Stimulated activated effector memory CD8-positive, alpha-beta T cell treated with anti-CD3 and anti-CD28 coated beads, Interleukin-12 subunit alpha, Interleukin-12 subunit beta, amount 100 ng/mL, for 72 hours (primary cell): Measurements from ENCODE around the gene GALNT15.

ENCODE experiments used
- ATAC-seq: fragments of 150-1000 bp; cut with Tn5 transposase; 2 replicates; pipeline ENCODE4 v1.10.0; 2021
- DNase-seq, 2 donors: peaks; one replicate each; pipeline ENCODE4 v3.0.0; 2021 to 2022; ENCODE audit warnings: low spot score in 2 of 2
- H3K27ac Mint-ChIP-seq: one replicate; pipeline ENCODE4 v1.8.0; 2022; ENCODE audit warnings: mild to moderate bottlenecking, mixed read lengths
- H3K36me3 Mint-ChIP-seq: one replicate; pipeline ENCODE4 v1.8.0; 2022; ENCODE audit warnings: mild to moderate bottlenecking, mixed read lengths
- H3K4me1 Mint-ChIP-seq: one replicate; pipeline ENCODE4 v1.8.0; 2022; ENCODE audit warnings: mixed read lengths
- H3K4me3 Mint-ChIP-seq: one replicate; pipeline ENCODE4 v1.8.0; 2022; ENCODE audit warnings: mild to moderate bottlenecking, mixed read lengths
- H3K9me3 Mint-ChIP-seq: one replicate; pipeline ENCODE4 v1.8.0; 2022; ENCODE audit warnings: mixed read lengths

The GALNT15 gene

DNA sequence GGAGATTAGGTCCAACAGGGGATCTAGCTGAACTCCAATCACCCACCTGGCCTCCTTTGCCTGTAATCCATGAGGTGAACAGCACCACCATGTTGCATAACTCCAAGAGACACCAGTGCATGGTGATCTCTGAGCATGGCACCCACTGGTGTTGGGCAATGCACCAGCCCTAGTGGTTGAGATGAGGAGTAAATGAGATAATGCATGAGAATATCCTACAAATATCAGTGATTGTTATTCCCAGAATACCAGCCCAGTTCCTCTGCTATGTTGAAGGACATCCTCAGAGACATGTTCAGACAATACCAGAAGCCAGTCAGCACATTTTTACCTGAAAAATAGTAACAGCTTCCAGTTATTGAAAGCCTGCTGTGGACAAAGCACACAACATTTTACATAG is 14.7 kb downstream of the GALNT15 start:
- H3K4me3 Mint-ChIP-seq = no peak overlapping the region
- DNase-seq = no peak
- ATAC-seq = no peak
- H3K36me3 Mint-ChIP-seq = no peaks in the 10 kb centered on the region
- H3K9me3 Mint-ChIP-seq = no peaks in the 10 kb centered on the region
- peaks cover 9% of the 10 kb centered on the region for H3K4me1 Mint-ChIP-seq
- H3K27ac Mint-ChIP-seq = no peak overlapping the region

DNA sequence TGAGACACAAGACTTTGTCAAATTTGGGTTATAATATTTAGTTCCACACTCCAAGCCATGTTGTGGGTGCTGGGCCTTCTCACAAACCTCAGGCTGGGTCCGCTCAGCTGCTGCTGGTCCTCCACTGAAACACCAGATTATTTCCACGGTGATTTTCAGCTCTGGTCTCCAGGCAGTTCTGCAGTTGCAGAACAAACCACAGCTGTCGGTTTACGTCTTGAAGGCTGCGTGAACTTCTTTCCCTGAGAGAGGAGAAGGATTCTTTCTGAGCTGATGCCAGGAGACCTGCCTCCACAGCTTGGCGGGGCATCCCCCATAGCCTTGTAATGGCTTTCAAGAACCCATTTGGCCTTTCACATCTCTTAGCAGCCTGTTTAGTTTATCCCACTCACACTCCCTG is 16.2 kb downstream of the GALNT15 start:
- ATAC-seq (no peak), DNase-seq (no peak)
- Mint-ChIP-seq H3K9me3 (no peaks in the 10 kb centered on the region), H3K36me3 (no peaks in the 10 kb centered on the region), H3K27ac (no peak overlapping the region), H3K4me3 (no peak overlapping the region), H3K4me1 (peaks cover 9% of the 10 kb centered on the region)

DNA sequence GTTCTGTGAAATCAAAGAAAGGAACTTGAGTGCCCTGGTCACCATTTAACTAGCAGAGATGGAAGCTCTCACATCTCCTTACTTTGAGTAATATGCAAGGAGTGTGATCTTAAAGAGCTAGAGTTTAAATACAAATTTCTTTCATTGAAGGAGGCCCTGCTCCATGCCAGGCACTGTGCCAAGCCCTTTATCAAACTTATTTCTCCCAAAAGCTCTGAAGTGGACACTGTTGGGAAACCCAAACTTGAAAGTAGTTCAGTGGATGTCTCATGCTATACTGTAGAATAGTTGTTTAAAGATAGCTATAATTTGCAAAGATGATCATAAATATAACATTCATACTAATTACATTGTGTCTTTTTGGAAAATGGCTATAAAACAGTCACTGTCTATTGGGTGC is 17.1 kb downstream of the GALNT15 start:
- ATAC-seq (no peak), DNase-seq (no peak)
- no peaks in the 10 kb centered on the region for H3K36me3 Mint-ChIP-seq
- H3K4me3 Mint-ChIP-seq = no peak overlapping the region
- H3K27ac Mint-ChIP-seq = no peak overlapping the region
- peaks cover 2% of the 10 kb centered on the region for H3K4me1 Mint-ChIP-seq
- H3K9me3 Mint-ChIP-seq = no peaks in the 10 kb centered on the region

DNA sequence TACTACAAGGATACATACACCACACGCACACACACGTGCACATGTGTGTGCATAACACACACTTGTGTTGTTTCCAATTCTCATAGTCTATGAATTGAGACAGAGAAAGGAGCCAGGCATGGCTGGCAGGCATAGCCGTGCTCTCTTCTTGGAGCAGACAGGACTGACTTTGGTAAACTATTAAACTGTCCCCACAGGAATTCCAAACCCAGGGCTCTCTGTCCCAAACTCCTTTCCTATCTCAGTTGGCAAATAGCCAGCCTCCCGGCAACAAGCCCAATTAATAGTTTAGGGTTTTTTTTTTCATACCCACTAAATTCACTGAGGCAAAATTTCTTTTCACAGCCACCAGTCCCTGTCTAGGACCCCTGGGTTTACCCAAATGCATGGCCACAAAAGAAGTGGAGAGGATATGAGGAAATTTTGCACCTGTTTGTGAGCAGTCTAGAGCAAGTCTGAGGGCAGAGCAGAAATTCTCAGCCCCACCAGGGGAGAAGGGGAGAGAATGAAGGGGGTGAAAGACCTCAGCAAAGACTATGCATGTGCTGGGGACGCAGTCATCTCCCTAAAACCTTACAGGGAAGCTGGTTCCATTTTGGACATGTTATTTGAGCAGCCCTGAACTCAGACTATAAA is 17.8 kb downstream of the GALNT15 start:
- H3K36me3 Mint-ChIP-seq = no peaks in the 10 kb centered on the region
- ATAC-seq (no peak), DNase-seq (no peak)
- H3K4me3 Mint-ChIP-seq = no peak overlapping the region
- no peaks in the 10 kb centered on the region for H3K4me1 Mint-ChIP-seq
- no peaks in the 10 kb centered on the region for H3K9me3 Mint-ChIP-seq
- no peak overlapping the region for H3K27ac Mint-ChIP-seq

DNA sequence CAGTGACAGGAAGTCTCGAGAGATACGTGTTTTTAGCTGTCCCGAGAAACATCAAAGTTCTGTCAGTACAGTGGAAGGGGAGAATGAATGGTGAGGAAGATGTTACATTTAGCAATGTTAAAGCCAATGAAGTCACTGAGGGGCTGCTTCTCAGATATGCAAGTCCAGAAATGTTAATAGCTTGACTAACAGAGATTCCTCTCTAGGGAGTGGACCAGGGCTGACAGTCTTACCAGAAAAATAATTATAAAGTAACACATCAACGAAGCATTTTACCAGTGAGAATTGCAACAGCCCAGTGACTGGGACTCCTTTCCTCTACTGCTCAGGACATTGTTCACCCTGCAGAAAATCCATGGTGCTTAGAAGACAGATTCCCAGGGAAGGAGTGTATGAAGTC is 23.9 kb downstream of the GALNT15 start:
- Mint-ChIP-seq H3K9me3 (no peaks in the 10 kb centered on the region), H3K4me1 (peaks cover 26% of the 10 kb centered on the region), H3K4me3 (no peak overlapping the region), H3K36me3 (no peaks in the 10 kb centered on the region), H3K27ac (no peak overlapping the region)
- no peak for ATAC-seq
- DNase-seq = no peak

- peaks cover 35% of the 10 kb centered on the region for H3K4me1 Mint-ChIP-seq
- no peaks in the 10 kb centered on the region for H3K36me3 Mint-ChIP-seq
- DNase-seq (no peak), ATAC-seq (peak; percentile 35)
- H3K27ac Mint-ChIP-seq = no peak overlapping the region
- no peak overlapping the region for H3K4me3 Mint-ChIP-seq
- no peaks in the 10 kb centered on the region for H3K9me3 Mint-ChIP-seq
Measured at GRCh38 chr3:16199769-16200168, 25.3 kb downstream of the GALNT15 start.

DNA sequence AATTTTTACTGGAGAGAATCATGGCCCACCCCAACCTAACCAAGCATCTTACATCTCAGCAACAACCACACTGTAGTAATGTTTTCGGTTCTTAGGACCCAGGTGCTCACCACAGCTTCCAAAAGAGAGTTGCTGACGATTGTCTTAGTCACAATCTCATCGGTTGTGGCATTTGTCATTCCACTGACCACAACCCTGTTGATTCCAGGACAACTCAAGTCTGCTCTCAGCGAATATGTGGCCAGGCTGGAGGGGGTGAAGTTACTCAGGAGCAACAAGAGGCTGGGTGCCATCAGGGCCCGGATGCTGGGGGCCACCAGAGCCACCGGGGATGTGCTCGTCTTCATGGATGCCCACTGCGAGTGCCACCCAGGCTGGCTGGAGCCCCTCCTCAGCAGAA is 25.9 kb downstream of the GALNT15 start:
- DNase-seq (no peak), ATAC-seq (peak; percentile 85)
- Mint-ChIP-seq H3K9me3 (no peaks in the 10 kb centered on the region), H3K36me3 (no peaks in the 10 kb centered on the region), H3K27ac (no peak overlapping the region), H3K4me1 (peaks cover 41% of the 10 kb centered on the region), H3K4me3 (no peak overlapping the region)

DNA sequence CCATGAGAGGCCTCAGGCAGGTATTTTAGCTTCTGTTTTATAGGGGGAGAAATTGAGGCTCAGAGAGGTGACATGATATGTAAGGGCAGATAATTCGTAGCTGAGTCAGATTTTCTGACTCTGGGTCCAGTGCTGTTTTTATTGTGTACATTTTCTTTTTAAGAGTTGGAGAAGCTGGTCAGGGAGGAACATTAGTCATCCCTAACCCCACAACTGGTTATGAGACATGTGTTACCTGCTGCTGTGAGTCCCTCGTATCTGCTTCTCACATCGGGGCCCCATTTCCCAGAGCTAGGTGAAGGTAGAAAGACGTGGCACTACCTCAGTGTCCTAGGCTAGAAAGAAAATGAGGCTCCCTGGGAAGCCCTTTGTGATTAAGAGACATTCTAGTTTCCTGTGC is 28.6 kb downstream of the GALNT15 start:
- no peaks in the 10 kb centered on the region for H3K9me3 Mint-ChIP-seq
- H3K4me1 Mint-ChIP-seq = peaks cover 47% of the 10 kb centered on the region
- H3K27ac Mint-ChIP-seq = peak overlapping the region; percentile 75
- no peak for DNase-seq
- peak overlapping the region; percentile 12 for H3K4me3 Mint-ChIP-seq
- no peaks in the 10 kb centered on the region for H3K36me3 Mint-ChIP-seq
- ATAC-seq = peak; percentile 81

DNA sequence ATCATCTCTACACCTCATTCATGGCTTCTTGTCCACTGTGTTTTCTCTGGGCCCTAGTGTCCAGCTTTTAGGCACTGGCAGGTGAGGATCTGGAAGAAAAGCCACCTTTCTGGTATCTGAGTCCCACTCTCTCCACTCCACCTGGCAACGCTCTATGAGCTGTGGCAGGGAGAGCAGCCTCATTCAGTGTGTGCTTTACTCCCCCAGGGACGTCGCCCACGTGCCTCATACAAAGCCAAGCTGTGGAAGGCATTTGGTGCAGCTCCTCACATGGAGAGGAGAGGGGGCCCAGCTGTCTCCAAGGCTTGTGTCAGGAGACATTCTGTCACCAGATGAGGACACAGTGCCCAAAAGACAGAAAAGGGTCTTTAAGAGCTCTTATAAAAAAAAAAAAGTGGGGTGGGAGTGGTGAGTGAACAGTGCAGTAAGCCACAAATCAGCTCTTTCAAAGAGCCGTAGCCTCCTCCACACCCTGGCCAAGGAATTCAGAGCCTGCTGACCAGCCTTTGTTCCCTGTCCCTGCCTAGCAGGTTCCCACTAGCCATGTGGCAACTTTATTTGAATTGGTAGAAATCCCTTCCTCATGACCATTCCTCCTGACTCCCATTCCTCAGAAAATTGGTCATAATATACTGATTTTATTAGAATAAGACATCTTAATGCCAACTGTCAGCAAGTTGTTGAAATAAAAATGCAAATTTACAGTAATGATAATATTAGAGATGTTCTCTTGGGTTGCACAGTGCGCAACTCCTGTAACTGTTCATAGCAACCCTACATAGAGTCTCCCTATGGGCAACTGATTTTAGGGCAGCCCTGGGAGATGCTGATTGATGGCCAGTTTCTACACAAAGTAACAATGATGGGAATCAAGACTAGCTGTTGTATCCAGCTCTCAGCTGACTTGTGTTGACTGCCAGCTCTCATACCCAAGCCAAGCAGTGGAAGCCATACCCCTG is 29.5 kb downstream of the GALNT15 start:
- H3K4me3 Mint-ChIP-seq = peak overlapping the region; percentile 12
- no peak for ATAC-seq
- no peaks in the 10 kb centered on the region for H3K9me3 Mint-ChIP-seq
- peaks cover 47% of the 10 kb centered on the region for H3K4me1 Mint-ChIP-seq
- no peaks in the 10 kb centered on the region for H3K36me3 Mint-ChIP-seq
- no peak for DNase-seq
- peak overlapping the region; percentile 75 for H3K27ac Mint-ChIP-seq

DNA sequence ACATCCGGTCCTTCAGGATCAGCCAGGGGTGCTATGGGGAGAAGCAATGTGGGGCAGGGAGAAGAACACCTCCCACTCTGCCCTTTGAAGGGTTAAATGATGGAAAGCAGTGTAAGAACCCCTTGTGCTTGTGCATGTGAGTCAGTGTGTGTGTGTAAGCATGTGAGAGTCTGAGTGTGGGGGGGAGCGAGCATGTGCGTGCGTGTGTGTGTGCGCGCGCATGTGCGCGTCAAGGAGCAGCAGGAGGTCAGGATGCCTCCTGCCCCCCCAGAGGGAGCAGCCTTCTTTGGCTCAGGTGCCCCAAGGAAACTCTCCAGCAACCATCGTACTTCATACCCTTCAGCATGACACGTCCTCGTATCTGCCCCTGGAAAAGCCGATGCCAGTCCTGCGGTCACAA is 30.3 kb downstream of the GALNT15 start:
- peaks cover 40% of the 10 kb centered on the region for H3K4me1 Mint-ChIP-seq
- no peak for DNase-seq
- no peak overlapping the region for H3K4me3 Mint-ChIP-seq
- H3K27ac Mint-ChIP-seq = no peak overlapping the region
- no peak for ATAC-seq
- no peaks in the 10 kb centered on the region for H3K9me3 Mint-ChIP-seq
- no peaks in the 10 kb centered on the region for H3K36me3 Mint-ChIP-seq

DNA sequence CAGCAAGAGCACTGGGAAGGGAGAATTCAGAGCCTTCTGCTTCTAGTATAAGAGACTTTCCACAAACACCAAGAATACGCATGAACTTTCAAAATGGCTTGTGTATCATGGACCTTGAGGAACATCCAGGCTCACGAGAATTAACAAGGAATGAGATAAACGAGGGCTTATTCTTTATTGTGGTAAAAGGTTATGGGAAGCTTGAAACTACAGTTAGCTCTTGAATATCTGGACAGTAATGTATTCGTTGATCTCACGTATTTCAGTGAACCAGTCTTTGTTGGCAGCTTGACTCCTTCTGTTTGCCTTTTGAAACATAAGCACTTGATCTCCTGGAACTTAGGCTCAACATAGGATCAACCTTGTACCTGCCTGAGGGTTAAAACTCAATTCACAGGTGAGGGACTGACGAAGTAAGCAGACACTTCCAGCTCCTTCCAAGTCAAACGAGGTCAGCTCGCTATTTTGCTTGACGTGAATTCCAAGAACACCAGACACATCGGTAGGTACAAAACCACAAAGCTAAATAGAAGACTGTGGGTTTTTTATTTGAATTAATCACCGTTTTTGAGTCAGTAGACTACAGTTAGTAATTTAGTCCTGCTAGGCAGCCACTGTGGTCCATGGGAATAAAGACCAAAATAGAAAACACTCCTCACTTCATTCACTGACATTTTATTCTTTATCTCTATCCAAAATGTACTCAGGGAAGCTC is 30.8 kb downstream of the GALNT15 start:
- Mint-ChIP-seq H3K9me3 (no peaks in the 10 kb centered on the region), H3K4me1 (peaks cover 35% of the 10 kb centered on the region), H3K27ac (peak overlapping the region; percentile 30), H3K4me3 (no peak overlapping the region), H3K36me3 (no peaks in the 10 kb centered on the region)
- DNase-seq (no peak), ATAC-seq (peak; percentile 78)

DNA sequence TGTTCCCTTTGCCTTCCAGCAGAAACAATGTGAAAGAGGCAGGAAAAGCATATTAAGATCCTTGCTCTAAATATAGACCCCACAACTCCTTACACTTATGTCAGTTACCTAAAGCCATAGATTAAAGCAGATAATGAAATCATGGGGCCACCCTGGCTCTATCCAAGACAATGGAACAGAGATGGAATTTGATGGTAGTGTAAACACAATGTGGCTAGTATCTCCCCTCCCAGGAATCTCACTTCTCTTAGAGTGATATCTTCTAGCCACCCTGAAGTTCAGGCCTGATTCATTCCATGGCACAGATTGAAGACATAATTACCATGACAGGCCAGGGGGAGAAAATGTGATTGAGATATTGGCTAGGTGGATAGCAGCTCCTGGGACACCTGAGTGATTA is 32.6 kb downstream of the GALNT15 start:
- DNase-seq (no peak), ATAC-seq (no peak)
- peaks cover 39% of the 10 kb centered on the region for H3K4me1 Mint-ChIP-seq
- H3K36me3 Mint-ChIP-seq = no peaks in the 10 kb centered on the region
- H3K4me3 Mint-ChIP-seq = no peak overlapping the region
- H3K27ac Mint-ChIP-seq = no peak overlapping the region
- H3K9me3 Mint-ChIP-seq = no peaks in the 10 kb centered on the region

GRCh38 chr3:16211176-16211904 is 36.9 kb downstream of the GALNT15 start:
- Mint-ChIP-seq H3K9me3 (no peaks in the 10 kb centered on the region), H3K36me3 (no peaks in the 10 kb centered on the region)

GRCh38 chr3:16214366-16214765 is 39.9 kb downstream of the GALNT15 start:
- peaks cover 10% of the 10 kb centered on the region for H3K4me1 Mint-ChIP-seq
- DNase-seq (no peak), ATAC-seq (no peak)
- no peak overlapping the region for H3K4me3 Mint-ChIP-seq
- no peaks in the 10 kb centered on the region for H3K9me3 Mint-ChIP-seq
- H3K36me3 Mint-ChIP-seq = no peaks in the 10 kb centered on the region
- H3K27ac Mint-ChIP-seq = no peak overlapping the region

More at GRCh38 chr3:16211176-16211904, 36.9 kb downstream of the GALNT15 start:
- DNase-seq (no peak), ATAC-seq (peak; percentile 58)
- no peak overlapping the region for H3K27ac Mint-ChIP-seq
- H3K4me1 Mint-ChIP-seq = peaks cover 10% of the 10 kb centered on the region
- H3K4me3 Mint-ChIP-seq = no peak overlapping the region

DNA sequence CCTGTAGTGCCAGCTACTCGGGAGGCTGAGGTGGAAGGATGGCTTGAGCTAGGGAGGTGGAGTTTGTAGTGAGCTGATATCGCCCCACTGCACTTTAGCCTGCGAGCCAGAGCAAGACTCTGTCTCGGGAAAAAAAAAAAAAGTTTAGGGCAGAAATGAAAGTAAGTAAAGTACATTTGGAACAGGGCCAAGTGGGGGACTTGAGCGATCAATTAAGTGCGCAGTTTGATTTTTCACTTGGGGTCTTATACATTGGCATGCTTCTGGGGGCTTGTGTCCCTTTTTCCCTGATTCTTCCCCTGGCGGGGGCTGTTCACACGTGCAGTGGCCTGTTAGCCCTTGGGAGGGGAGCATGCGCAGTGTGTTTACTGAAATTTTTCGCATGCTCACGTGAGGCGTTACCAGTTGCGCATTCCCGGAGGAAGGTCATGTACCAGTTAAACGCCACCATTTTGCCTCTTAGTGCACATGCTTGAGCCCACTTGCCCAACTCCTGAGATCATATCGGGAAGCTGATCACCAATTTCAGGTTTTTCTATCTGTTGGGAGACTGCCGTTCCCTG is 42.0 kb downstream of the GALNT15 start:
- Mint-ChIP-seq H3K4me1 (peaks cover 3% of the 10 kb centered on the region), H3K27ac (no peak overlapping the region), H3K36me3 (no peaks in the 10 kb centered on the region), H3K9me3 (no peaks in the 10 kb centered on the region), H3K4me3 (no peak overlapping the region)
- ATAC-seq (no peak), DNase-seq (no peak)
